Right ventricle myocardium superior (tissue), 1 donor: ENCODE results near the gene GALNT2. TPM values are rescaled to one million over a fixed set of nuclear protein-coding genes. Genes with fewer than 3 reads are reported as not detected.

Source experiments
- ATAC-seq: fragments of 200-7000 bp; cut with Tn5 transposase; one replicate; pipeline ENCODE4 v1.9.1; 2020; ENCODE audit warnings: mild to moderate bottlenecking; ENCODE audit not compliant: poor library complexity
- DNase-seq: peaks from one replicate; pipeline ENCODE4 v3.0.0-alpha.2; 2020
- intact Hi-C: fragments of 100-400 bp; cut with DNase I; formaldehyde crosslinking; loops from one replicate; pipeline ENCODE4 v1.11.2; 2022
- total RNA-seq: library from RNA; stranded (reverse); fragmentation: NEBNext Ultra II Directional; extraction: Animal tissue kit (Norgen Biotek cat#: 25700); gene quantifications from one replicate; pipeline ENCODE4 v1.2.1, GENCODE V29; 2021
- donor health status: DM: no; HTN: yes; CAD: no; lungs with severe emphysema.

The GALNT2 gene
- total RNA-seq, 1 donor from 2014 or later: 21.2 TPM

GRCh38 chr1:230068952-230069684 is 2.1 kb downstream of the GALNT2 start:
- no peak for DNase-seq
- intact Hi-C loops: no loop called here
- no peak for ATAC-seq

GRCh38 chr1:230069796-230070195 is 2.8 kb downstream of the GALNT2 start:
- ATAC-seq (no peak), DNase-seq (no peak)
- intact Hi-C loops: no loop called here

- ATAC-seq (no peak), DNase-seq (no peak)
- intact Hi-C loops: no loop called here
These were observed 3.5 kb downstream of the GALNT2 start for GRCh38 chr1:230070321-230071208.

GRCh38 chr1:230071316-230071715 is 4.3 kb downstream of the GALNT2 start:
- no peak for DNase-seq
- intact Hi-C loops: no loop called here
- ATAC-seq: no peak

GRCh38 chr1:230072296-230072695 is 5.3 kb downstream of the GALNT2 start:
- DNase-seq (no peak), ATAC-seq (no peak)
- intact Hi-C loops: no loop called here

- DNase-seq: no peak
- intact Hi-C loops: no loop called here
These were observed 5.8 kb downstream of the GALNT2 start for GRCh38 chr1:230072866-230073265.

GRCh38 chr1:230073371-230074035 is 6.5 kb downstream of the GALNT2 start:
- intact Hi-C loops: no loop called here
- ATAC-seq: peak; percentile 16
- no peak for DNase-seq

More at GRCh38 chr1:230072866-230073265, 5.8 kb downstream of the GALNT2 start:
- no peak for ATAC-seq

- DNase-seq (no peak), ATAC-seq (no peak)
- intact Hi-C loops: no loop called here
These were observed 7.2 kb downstream of the GALNT2 start for GRCh38 chr1:230074270-230074669.

GRCh38 chr1:230074762-230075161 is 7.7 kb downstream of the GALNT2 start:
- no peak for ATAC-seq
- no peak for DNase-seq
- intact Hi-C loops: no loop called here

GRCh38 chr1:230076121-230076520 is 9.1 kb downstream of the GALNT2 start:
- ATAC-seq (no peak), DNase-seq (no peak)
- intact Hi-C loops: no loop called here

- no peak for DNase-seq
- no peak for ATAC-seq
- intact Hi-C loops: no loop called here
These were observed 10.0 kb downstream of the GALNT2 start for GRCh38 chr1:230077011-230077410.

GRCh38 chr1:230077436-230078213 is 10.6 kb downstream of the GALNT2 start:
- intact Hi-C loops: no loop called here
- DNase-seq (no peak), ATAC-seq (no peak)

- DNase-seq (no peak), ATAC-seq (no peak)
- intact Hi-C loops: no loop called here
These were observed 12.4 kb downstream of the GALNT2 start for GRCh38 chr1:230079199-230080024.

GRCh38 chr1:230080822-230081221 is 13.8 kb downstream of the GALNT2 start:
- DNase-seq (peak; percentile 70), ATAC-seq (peak; percentile 94)
- intact Hi-C loops: no loop called here

GRCh38 chr1:230081751-230082150 is 14.7 kb downstream of the GALNT2 start:
- no peak for ATAC-seq
- intact Hi-C loops: no loop called here
- DNase-seq: no peak

- DNase-seq (no peak), ATAC-seq (no peak)
- intact Hi-C loops: no loop called here
These were observed 15.2 kb downstream of the GALNT2 start for GRCh38 chr1:230082211-230082610.

GRCh38 chr1:230083053-230083452 is 16.0 kb downstream of the GALNT2 start:
- DNase-seq (no peak), ATAC-seq (no peak)
- intact Hi-C loops: no loop called here
